ENCODE results near the gene CRYL1. TPM values are rescaled to one million over a fixed set of nuclear protein-coding genes. Genes with fewer than 3 reads are reported as not detected.

The CRYL1 gene
- total and polyA plus RNA-seq, 2 of the 8 experiments (the other 6 are each of a cell fraction or from before 2014, with no cell fraction given): 1.9 to 6.4 TPM

GRCh38 chr13:20498129-20498528 lies 27.5 kb downstream of the CRYL1 start (continued):
- TF ChIP-seq ATF3 (IDR thresholded peaks at IDR 0.05; ENCODE audit: insufficient read depth, low read depth, low read length) (no peak), RAD21 (IDR thresholded peaks at IDR 0.05 in 1 of 2, conservative IDR thresholded peaks at IDR 0.05 in 1 of 2; ENCODE audit: low read depth in 2 of 2, low read length in 2 of 2) (no peak), NANOG (IDR thresholded peaks at IDR 0.05; ENCODE audit: insufficient read depth, low read depth, low read length, poor library complexity, severe bottlenecking) (no peak), SAP30 (IDR thresholded peaks at IDR 0.05; ENCODE audit: insufficient read depth, insufficient replicate concordance, low read length) (no peak)
